Fibroblast of mammary gland (primary cell): ENCODE data around the gene TMEM63C.

Source experiments
- DNase-seq: peaks from one replicate; pipeline ENCODE4 v3.0.0-alpha.2; 2010; ENCODE audit warnings: low read depth
- H3K4me3 ChIP-seq: 2 replicates; pipeline ENCODE4 v1.5.1; 2011; ENCODE audit warnings: low read depth, mild to moderate bottlenecking, low read length, moderate library complexity; ENCODE audit not compliant: control insufficient read depth
- CTCF ChIP-seq: conservative IDR thresholded peaks from 2 replicates; pipeline ENCODE4 v1.5.1; 2011; ENCODE audit warnings: low read depth, low read length, inconsistent platforms; ENCODE audit not compliant: control insufficient read depth, insufficient read depth

Gene TMEM63C

GRCh38 chr14:77240336-77240915 is 58.8 kb downstream of the TMEM63C start:
- TF ChIP-seq CTCF, result no peak
- H3K4me3 ChIP-seq, result no peak overlapping the region
- no peak for DNase-seq

- peak; percentile 1 for DNase-seq
- TF ChIP-seq CTCF, result no peak
- no peak overlapping the region for H3K4me3 ChIP-seq
Observed at GRCh38 chr14:77241955-77242354, 60.4 kb downstream of the TMEM63C start.

GRCh38 chr14:77242752-77243151 is 61.2 kb downstream of the TMEM63C start:
- TF ChIP-seq CTCF, result no peak
- H3K4me3 ChIP-seq, result no peak overlapping the region
- DNase-seq, result no peak

GRCh38 chr14:77243853-77244252 is 62.3 kb downstream of the TMEM63C start:
- no peak for TF ChIP-seq CTCF
- no peak overlapping the region for H3K4me3 ChIP-seq
- no peak for DNase-seq

GRCh38 chr14:77245820-77246219 is 64.2 kb downstream of the TMEM63C start:
- peak; percentile 7 for TF ChIP-seq CTCF
- H3K4me3 ChIP-seq, result no peak overlapping the region
- DNase-seq, result peak; percentile 1

GRCh38 chr14:77246784-77247183 is 65.2 kb downstream of the TMEM63C start:
- no peak for DNase-seq
- TF ChIP-seq CTCF, result no peak
- H3K4me3 ChIP-seq, result no peak overlapping the region

- peak; percentile 6 for DNase-seq
Observed at GRCh38 chr14:77248666-77249065, 67.1 kb downstream of the TMEM63C start.

More at GRCh38 chr14:77248666-77249065, 67.1 kb downstream of the TMEM63C start:
- no peak for TF ChIP-seq CTCF
- H3K4me3 ChIP-seq, result no peak overlapping the region
